Measurements from ENCODE around the gene CMIP.

DNA sequence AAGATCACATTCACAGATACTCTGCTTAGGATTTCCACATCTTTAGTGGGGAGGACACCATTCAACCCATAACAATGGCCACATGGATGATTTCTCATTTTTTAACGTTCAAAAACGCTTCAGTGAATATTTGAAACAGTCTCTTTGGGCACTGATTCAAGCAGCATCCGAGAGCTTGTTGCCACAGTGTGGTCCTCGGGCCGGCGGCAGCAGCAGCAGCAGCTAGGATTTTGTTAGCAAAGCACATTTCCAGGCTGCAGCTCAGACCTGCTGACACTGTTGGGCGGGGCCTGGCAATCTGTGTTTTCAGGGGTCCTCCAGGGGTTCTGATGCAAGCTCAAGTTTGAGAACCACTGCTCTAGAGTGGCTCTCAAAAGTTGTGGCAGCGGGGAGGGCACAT lies 27.9 kb upstream of the CMIP start:
- TF ChIP-seq, protein P1, sequence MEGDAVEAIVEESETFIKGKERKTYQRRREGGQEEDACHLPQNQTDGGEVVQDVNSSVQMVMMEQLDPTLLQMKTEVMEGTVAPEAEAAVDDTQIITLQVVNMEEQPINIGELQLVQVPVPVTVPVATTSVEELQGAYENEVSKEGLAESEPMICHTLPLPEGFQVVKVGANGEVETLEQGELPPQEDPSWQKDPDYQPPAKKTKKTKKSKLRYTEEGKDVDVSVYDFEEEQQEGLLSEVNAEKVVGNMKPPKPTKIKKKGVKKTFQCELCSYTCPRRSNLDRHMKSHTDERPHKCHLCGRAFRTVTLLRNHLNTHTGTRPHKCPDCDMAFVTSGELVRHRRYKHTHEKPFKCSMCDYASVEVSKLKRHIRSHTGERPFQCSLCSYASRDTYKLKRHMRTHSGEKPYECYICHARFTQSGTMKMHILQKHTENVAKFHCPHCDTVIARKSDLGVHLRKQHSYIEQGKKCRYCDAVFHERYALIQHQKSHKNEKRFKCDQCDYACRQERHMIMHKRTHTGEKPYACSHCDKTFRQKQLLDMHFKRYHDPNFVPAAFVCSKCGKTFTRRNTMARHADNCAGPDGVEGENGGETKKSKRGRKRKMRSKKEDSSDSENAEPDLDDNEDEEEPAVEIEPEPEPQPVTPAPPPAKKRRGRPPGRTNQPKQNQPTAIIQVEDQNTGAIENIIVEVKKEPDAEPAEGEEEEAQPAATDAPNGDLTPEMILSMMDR (conservative IDR thresholded peaks at IDR 0.05; ENCODE audit: low read length) = no peak
- TF ChIP-seq EZH2phosphoT487 (IDR thresholded peaks at IDR 0.05; ENCODE audit: borderline replicate concordance) = no peak

Data from Loucy (cell line).